GM21717 (cell line): ENCODE data around the gene NHERF2.

ENCODE experiments used
- ATAC-seq: cut with Tn5 transposase; IDR thresholded peaks from one replicate; pipeline ENCODE4 v1.9.1; 2021; ENCODE audit warnings: mild to moderate bottlenecking, moderate library complexity; ENCODE audit not compliant: unreplicated experiment

NHERF2 gene

GRCh38 chr16:2078691-2079090 lies 52.0 kb downstream of the NHERF2 start:
- no peak for ATAC-seq

- no peak for ATAC-seq
These were observed 52.7 kb downstream of the NHERF2 start for GRCh38 chr16:2079311-2079800.

GRCh38 chr16:2079991-2080390 lies 53.3 kb downstream of the NHERF2 start:
- ATAC-seq: no peak

GRCh38 chr16:2081201-2082084 lies 54.7 kb downstream of the NHERF2 start:
- ATAC-seq: no peak

- no peak for ATAC-seq
These were observed 55.7 kb downstream of the NHERF2 start for GRCh38 chr16:2082171-2082982.

GRCh38 chr16:2082983-2083364 lies 56.3 kb downstream of the NHERF2 start:
- ATAC-seq: no peak

- no peak for ATAC-seq
These were observed 56.7 kb downstream of the NHERF2 start for GRCh38 chr16:2083409-2083808.

GRCh38 chr16:2083876-2084780 lies 57.4 kb downstream of the NHERF2 start:
- no peak for ATAC-seq

- no peak for ATAC-seq
These were observed 58.4 kb downstream of the NHERF2 start for GRCh38 chr16:2084895-2085625.

GRCh38 chr16:2085669-2086068 lies 59.0 kb downstream of the NHERF2 start:
- no peak for ATAC-seq

- ATAC-seq: no peak
These were observed 59.5 kb downstream of the NHERF2 start for GRCh38 chr16:2086106-2086742.

- no peak for ATAC-seq
These were observed 60.4 kb downstream of the NHERF2 start for GRCh38 chr16:2086812-2087747.

- ATAC-seq: no peak
These were observed 61.3 kb downstream of the NHERF2 start for GRCh38 chr16:2087748-2088631.
